Endodermal cell (in vitro differentiated cells): ENCODE data around the gene SPON1. TPM values are rescaled to one million over a fixed set of nuclear protein-coding genes. Genes with fewer than 3 reads are reported as not detected.

ENCODE experiments used
- DNase-seq: peaks from one replicate; pipeline ENCODE4 v3.0.0-alpha.2; 2017
- H3K27ac ChIP-seq: 2 replicates; pipeline ENCODE4 v1.5.1; 2013; ENCODE audit warnings: mild to moderate bottlenecking, low read depth, low read length, moderate library complexity
- H3K27me3 ChIP-seq: 2 replicates; pipeline ENCODE4 v1.6.1; 2013; ENCODE audit warnings: mild to moderate bottlenecking, low read length, moderate library complexity; ENCODE audit not compliant: insufficient read depth, control insufficient read depth, poor library complexity, severe bottlenecking
- H3K36me3 ChIP-seq: 2 replicates; pipeline ENCODE4 v1.7.0; 2013; ENCODE audit warnings: mild to moderate bottlenecking, low read length, moderate library complexity; ENCODE audit not compliant: control insufficient read depth, insufficient read depth
- H3K4me1 ChIP-seq: one replicate; pipeline ENCODE4 v1.7.0; 2013; ENCODE audit warnings: low read length; ENCODE audit not compliant: control insufficient read depth, insufficient read depth
- H3K4me3 ChIP-seq: 2 replicates; pipeline ENCODE4 v1.5.1; 2013; ENCODE audit warnings: mild to moderate bottlenecking, low read length, moderate library complexity
- H3K9ac ChIP-seq: 2 replicates; pipeline ENCODE4 v1.6.1; 2013; ENCODE audit warnings: mild to moderate bottlenecking, low read length, moderate library complexity; ENCODE audit not compliant: poor library complexity, severe bottlenecking; ENCODE audit errors: extremely low read depth
- H3K9me3 ChIP-seq: 2 replicates; pipeline ENCODE4 v1.6.1; 2013; ENCODE audit warnings: mild to moderate bottlenecking, low read length, moderate library complexity; ENCODE audit not compliant: control insufficient read depth
- H3K27ac Mint-ChIP-seq: 2 replicates; pipeline ENCODE4 v1.8.0; 2020; ENCODE audit warnings: mixed read lengths
- H3K27me3 Mint-ChIP-seq: 2 replicates; pipeline ENCODE4 v1.8.0; 2021; ENCODE audit warnings: mild to moderate bottlenecking, mixed read lengths; ENCODE audit not compliant: insufficient read depth
- H3K36me3 Mint-ChIP-seq: 2 replicates; pipeline ENCODE4 v1.8.0; 2020; ENCODE audit warnings: low read depth, mixed read lengths
- H3K4me1 Mint-ChIP-seq: 2 replicates; pipeline ENCODE4 v1.8.0; 2020; ENCODE audit warnings: mixed read lengths
- H3K4me3 Mint-ChIP-seq: 2 replicates; pipeline ENCODE4 v1.8.0; 2020; ENCODE audit warnings: mild to moderate bottlenecking, moderate library complexity, mixed read lengths
- H3K9me3 Mint-ChIP-seq: 2 replicates; pipeline ENCODE4 v1.8.0; 2020; ENCODE audit warnings: mild to moderate bottlenecking, mixed read lengths
- CTCF ChIP-seq: fragments of 200-600 bp; sonication (generic); conservative IDR thresholded peaks from 2 replicates; pipeline ENCODE4 v1.5.0; 2021; ENCODE audit warnings: antibody characterized with exemption, mild to moderate bottlenecking
- WGBS, 2 experiments: methylation state at CpG; one replicate each; pipeline versions ENCODE4 v1.1.5 to v1.1.7; 2013; ENCODE audit warnings: missing lambda C conversion rate in 2 of 2, mixed read lengths in 1 of 2; ENCODE audit not compliant: insufficient coverage in 1 of 2, insufficient read length in 1 of 2; 5-methylcytosine and 5-hydroxymethylcytosine counted together
- total RNA-seq, 2 donors: library from RNA; stranded (reverse); fragmentation: NEBNext Ultra II Directional in 1 of 2; extraction: Animal tissue kit (Norgen Biotek cat#: 25700) in 1 of 2; gene quantifications; 2 replicates in 1 of 2; 3 replicates in 1 of 2; pipeline ENCODE4 v1.2.1, GENCODE V29; 2021

SPON1 gene
- total RNA-seq, 2 donors from 2014 or later: 0.13 to 1.6 TPM

- H3K4me1 ChIP-seq: peaks cover 5% of the 10 kb centered on the region
- H3K9me3 ChIP-seq: no peaks in the 10 kb centered on the region
- 75 to 78% methylated on average over 2 to 8 of the region's 8 CpGs for WGBS, 2 experiments
- no peak overlapping the region for H3K9ac ChIP-seq
- H3K27me3 Mint-ChIP-seq: peaks cover 7% of the 10 kb centered on the region
- H3K36me3 ChIP-seq: no peaks in the 10 kb centered on the region
- H3K27ac Mint-ChIP-seq: no peak overlapping the region
- no peak overlapping the region for H3K4me3 ChIP-seq
- no peak overlapping the region for H3K4me3 Mint-ChIP-seq
- TF ChIP-seq CTCF: no peak
- H3K9me3 Mint-ChIP-seq: no peaks in the 10 kb centered on the region
- H3K27ac ChIP-seq: no peak overlapping the region
- DNase-seq: peak; percentile 87
- no peaks in the 10 kb centered on the region for H3K36me3 Mint-ChIP-seq
- no peaks in the 10 kb centered on the region for H3K27me3 ChIP-seq
- H3K4me1 Mint-ChIP-seq: peaks cover 16% of the 10 kb centered on the region
Observed at GRCh38 chr11:14244926-14245325, 282.4 kb downstream of the SPON1 start.

- Histone ChIP-seq H3K36me3 (no peaks in the 10 kb centered on the region), H3K9ac (no peak overlapping the region), H3K9me3 (no peaks in the 10 kb centered on the region), H3K4me3 (no peak overlapping the region), H3K4me1 (peaks cover 5% of the 10 kb centered on the region), H3K27ac (no peak overlapping the region), H3K27me3 (no peaks in the 10 kb centered on the region)
- WGBS, 2 experiments: 60 to 82% methylated on average over 1 to 2 of the region's 2 CpGs
- peaks cover 7% of the 10 kb centered on the region for H3K27me3 Mint-ChIP-seq
- DNase-seq: no peak
- H3K4me1 Mint-ChIP-seq: peaks cover 16% of the 10 kb centered on the region
- H3K4me3 Mint-ChIP-seq: no peak overlapping the region
- no peak for TF ChIP-seq CTCF
- no peaks in the 10 kb centered on the region for H3K9me3 Mint-ChIP-seq
- no peaks in the 10 kb centered on the region for H3K36me3 Mint-ChIP-seq
- no peak overlapping the region for H3K27ac Mint-ChIP-seq
Observed at GRCh38 chr11:14245444-14245843, 282.9 kb downstream of the SPON1 start.

GRCh38 chr11:14248580-14248981, 286.1 kb downstream of the SPON1 start:
- Mint-ChIP-seq H3K4me3 (no peak overlapping the region), H3K4me1 (peaks cover 16% of the 10 kb centered on the region), H3K9me3 (no peaks in the 10 kb centered on the region), H3K27me3 (peaks cover 20% of the 10 kb centered on the region), H3K36me3 (no peaks in the 10 kb centered on the region), H3K27ac (no peak overlapping the region)
- 35 to 43% methylated on average over 3 to 5 of the region's 5 CpGs for WGBS, 2 experiments
- Histone ChIP-seq H3K27me3 (peaks cover 26% of the 10 kb centered on the region), H3K36me3 (no peaks in the 10 kb centered on the region), H3K27ac (no peak overlapping the region), H3K9ac (no peak overlapping the region), H3K4me3 (no peak overlapping the region), H3K9me3 (no peaks in the 10 kb centered on the region), H3K4me1 (peaks cover 5% of the 10 kb centered on the region)
- DNase-seq: peak; percentile 88
- TF ChIP-seq CTCF: peak; percentile 60
